Measurements from ENCODE around the gene DIP2C.
"Not testable (repeated sequence)": the region's sequence is repeated elsewhere in the genome, so short reads cannot be mapped to it uniquely, and the experiment has no call there.

DIP2C gene

DNA sequence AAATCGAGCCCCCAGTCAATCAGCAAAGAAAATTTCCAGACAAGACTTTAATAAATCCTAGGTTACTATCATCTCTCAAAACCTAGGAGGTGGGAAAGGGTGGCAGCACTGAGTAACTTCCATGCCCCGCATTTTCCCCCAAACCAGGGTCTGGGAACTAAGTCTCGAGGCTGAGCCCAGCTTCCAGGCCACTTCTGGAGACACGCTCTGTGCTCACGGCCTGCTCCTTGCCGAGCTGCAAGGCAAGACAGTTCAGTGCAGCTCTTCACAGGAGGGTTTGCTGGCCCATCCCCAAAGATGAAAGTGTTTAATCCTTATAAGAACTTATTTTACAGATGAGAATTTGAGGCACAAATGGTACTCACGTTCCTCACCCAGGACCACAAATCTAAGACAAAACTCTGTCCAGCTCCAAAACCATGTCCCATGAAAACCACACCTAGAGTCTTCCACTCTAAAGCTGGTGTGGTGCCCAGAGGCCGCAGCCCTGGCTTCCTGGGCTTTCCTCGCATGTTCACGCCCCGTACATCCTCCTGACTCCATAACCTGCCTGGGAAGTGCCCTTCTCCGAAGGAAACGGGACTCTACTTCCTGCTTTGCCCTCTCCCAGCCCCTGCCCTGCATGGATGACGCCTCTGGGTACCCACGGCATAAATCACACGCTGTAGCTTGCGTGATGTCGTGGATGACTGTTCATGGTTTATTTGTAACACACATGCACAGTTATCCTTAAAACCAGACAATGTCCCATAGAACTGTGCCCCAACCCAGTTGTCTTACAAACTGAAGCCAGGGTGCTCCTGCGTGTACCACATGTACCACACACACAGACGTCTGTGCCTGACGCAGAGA is 201.2 kb downstream of the DIP2C start:
- DNase-seq: no peak

DNA sequence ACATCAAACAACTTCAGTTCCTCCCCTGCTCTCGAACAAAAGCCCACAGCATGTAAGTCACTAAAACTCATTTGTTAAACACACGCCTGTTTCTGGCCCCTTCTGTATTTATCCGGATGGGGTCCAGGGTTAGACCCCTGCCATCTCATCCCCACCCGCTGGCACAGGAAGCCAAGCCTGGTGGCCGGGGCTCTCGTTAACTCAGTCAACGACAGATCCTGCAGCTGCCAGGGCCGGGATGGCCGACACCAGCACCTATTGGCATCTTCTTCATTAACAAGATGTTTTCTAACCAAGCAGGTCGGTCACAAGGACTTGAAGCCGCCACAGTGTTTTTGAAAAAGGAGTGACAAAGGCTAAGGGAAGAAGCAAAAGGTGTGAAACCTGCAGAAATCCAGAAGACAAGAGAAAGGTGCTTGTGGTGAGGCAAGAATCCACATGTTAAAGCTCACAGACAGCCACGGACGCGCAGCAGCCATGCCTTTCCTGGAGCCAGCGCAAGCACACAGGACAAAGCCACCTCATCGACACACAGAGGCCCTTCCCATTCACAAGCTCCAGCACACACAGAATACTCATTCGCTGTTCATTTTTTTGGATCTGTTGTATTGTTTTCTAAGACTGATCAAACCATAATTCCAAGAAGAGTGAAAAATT is 202.7 kb downstream of the DIP2C start:
- no peak for DNase-seq

DNA sequence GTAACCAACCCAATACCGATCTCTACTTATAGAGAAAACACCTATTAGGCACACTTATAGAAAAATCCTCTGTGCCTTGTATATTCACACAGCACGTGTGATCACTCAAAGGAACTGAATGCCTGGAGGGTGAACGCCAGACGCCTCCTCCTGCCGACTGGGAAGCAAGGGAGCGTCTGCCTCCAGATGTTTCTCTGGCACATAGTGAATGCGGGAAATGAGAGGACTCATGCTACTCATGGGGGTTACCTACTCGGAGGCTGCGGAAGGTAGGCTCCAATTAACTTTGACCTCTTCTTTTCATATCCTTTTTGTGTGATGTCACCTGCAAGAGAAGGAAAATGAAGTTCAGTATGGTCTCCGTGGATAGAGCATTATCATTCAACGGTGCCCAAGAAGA is 203.3 kb downstream of the DIP2C start:
- no peak for DNase-seq

- DNase-seq: no peak
These were observed 203.7 kb downstream of the DIP2C start for GRCh38 chr10:485776-486175.

- DNase-seq: no peak
These were observed 204.4 kb downstream of the DIP2C start for GRCh38 chr10:484925-485661.

DNA sequence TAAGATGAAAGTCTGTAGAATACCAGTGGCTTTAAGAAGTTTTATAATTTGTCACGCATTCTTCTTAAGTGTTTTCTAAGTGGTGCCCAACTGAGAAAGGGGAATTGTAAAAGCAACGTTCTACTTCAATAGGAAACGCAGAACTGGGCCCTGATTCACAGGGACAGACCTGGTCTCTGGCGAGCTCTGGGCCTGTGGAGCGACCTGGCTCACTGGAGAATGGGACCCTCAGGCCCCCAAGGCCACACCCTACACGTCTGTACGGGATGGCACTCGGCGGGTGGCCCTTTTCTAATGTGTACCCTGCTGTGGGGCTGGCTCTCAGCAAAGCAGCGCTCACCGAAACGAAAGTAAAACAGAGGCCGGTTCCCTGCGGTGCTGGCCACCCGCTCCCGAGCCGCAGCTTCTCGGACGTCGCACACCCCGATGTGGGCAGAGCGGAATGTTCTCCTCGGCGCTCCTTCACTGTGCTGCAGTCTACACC is 205.0 kb downstream of the DIP2C start:
- peak; percentile 37 to 42 for DNase-seq

GRCh38 chr10:483261-483660 is 206.2 kb downstream of the DIP2C start:
- DNase-seq: no peak

- no peak for DNase-seq
These were observed 206.6 kb downstream of the DIP2C start for GRCh38 chr10:482848-483247.

- DNase-seq: no peak
These were observed 207.4 kb downstream of the DIP2C start for GRCh38 chr10:482051-482501.

DNA sequence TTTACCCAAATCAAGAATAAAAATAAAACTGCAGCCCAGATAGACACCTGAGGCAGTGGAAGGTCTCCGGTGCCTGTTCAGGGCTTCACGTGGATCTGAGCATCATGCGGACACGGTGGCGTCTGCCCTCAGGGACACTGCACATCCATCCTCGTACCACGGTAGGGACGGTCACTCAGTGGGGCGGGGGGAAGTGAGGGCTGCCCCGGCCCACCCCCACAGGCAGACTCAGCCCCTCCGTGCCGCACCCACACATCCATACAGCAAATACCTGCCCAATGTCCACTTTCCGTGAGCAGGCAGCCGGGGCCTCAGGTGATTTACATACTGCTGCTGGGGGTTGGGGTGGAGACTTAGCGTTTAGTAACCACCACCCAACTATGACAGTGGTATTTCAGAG is 207.8 kb downstream of the DIP2C start:
- DNase-seq: no peak

- DNase-seq: no peak
These were observed 208.4 kb downstream of the DIP2C start for GRCh38 chr10:480928-481552.

DNA sequence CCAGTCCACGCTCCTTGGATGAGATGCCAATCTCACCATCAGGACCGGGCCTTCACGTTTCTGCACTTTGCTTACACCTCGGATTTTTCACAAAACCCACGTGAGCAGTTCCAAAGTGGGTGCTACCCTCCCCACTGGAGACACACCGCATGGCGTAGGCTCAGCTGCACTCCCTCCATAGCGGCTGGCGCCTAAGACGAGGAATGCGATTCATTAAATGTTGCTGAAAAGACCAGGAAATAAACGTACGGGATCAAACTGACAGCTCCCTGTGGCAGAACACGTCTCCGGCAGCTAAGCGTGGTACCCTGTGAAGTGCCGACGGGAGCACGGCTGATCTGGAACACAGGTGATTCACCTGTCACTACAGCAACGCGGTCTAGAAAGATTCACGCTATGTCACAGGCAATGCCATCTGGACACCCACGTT is 209.0 kb downstream of the DIP2C start:
- DNase-seq: no peak

- DNase-seq: not testable (repeated sequence)
These were observed 209.6 kb downstream of the DIP2C start for GRCh38 chr10:479706-480497.

DNA sequence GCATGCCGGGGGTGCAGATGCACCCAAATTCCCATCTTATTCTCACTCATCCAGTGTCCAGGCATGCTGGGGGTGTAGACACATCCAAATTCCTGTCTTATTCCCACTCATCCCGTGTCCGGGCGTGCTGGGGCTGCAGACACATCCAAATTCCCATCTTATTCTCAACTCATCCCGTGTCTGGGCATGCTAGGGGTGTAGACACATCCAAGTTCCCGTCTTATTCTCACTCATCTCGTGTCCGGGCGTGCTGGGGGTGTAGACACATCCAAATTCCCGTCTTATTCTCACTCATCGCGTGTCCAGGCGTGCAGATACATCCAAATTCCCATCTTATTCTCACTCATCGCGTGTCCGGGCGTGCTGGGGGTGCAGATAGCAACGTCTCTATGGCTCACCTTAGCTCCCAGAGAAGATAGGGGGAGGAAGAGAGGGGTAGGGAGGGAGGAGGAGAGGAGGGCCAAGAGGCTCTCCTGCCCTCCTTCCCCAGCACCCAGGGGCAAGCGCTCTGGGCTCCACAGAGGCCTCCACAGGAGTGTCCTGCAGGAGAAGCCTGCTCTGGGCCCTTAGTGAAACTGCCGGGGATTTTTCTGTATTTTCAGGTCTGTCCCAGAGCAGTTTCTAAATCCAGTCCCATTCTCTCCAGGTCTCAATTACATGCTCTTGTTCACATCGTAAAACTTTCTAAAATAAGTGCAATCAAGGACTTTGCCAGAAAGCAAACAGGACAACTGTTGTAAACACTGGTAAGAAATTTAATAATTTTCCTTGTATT is 210.8 kb downstream of the DIP2C start:
- DNase-seq: no peak

DNA sequence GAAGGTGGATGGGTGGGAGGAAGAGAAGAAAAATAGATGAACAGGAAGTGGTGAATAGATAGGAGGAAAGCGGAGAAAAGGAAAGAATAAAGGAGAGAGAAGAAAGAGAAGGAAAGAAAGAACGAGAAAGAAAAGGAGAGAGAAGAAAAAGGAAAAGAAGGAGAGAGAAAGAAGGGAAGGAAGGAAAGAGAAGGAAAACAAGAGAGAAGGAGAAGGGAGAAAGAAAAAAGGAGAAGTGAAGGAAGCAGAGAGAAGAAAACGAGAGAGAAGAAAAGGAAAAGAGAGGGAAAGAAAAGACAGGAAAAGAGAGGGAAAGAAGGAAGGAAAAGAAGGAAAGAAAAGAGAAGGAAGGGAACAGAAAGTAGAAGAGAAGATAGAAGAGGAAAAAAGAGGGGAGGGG is 211.8 kb downstream of the DIP2C start:
- DNase-seq: no peak

DNA sequence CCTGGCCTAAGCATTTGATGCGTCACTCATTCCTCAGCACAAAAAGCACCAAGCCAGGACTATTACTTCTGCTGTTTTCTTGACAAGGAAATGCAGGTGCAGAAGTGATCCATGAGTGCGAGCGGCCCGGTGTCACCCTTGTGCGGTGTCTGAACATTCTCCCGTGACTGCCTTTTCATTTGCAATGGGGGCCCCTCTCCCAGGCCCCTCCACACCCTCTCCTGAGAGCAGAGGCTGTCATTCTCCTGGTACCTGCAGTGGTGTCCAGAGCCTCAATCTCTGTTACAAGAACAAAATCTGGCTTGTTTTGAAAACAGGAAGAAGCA is 213.1 kb downstream of the DIP2C start:
- DNase-seq: no peak

DNA sequence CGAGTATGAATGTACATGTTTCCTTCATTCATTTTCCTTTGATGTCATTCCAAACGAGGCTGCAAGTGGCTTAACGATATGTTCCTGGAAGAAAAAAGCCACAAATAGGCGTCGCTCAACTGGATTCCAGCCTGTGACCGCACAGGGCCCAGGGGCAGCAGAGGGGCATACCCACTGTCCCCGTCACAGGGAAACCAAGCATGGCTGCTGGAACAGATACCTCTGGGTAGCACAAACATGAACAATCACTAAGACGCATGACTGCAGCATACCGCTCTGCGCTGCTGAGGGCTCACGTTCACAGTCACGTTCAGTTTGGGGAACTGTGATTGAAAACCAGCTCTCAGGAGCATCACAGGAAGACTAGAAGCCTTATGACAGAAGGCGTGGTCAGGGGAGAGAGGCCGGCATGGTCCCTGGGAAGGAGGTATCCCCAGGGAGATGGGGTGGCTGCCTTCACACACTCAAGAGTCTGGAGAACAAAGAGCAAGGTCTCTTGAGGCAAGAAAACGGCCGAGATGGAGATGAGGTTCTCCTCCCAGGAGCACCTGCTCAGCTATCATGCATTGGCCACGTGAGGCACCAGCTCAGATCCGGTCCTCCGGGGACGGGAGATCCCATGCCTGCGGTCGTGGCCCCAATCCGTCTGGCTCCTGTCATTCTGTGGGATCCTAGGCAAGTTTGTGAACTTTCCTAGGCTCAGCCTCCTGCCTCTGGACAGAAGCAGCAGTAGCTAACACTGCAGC is 213.6 kb downstream of the DIP2C start:
- DNase-seq: no peak

- no peak for DNase-seq
These were observed 214.5 kb downstream of the DIP2C start for GRCh38 chr10:474946-475345.

DNA sequence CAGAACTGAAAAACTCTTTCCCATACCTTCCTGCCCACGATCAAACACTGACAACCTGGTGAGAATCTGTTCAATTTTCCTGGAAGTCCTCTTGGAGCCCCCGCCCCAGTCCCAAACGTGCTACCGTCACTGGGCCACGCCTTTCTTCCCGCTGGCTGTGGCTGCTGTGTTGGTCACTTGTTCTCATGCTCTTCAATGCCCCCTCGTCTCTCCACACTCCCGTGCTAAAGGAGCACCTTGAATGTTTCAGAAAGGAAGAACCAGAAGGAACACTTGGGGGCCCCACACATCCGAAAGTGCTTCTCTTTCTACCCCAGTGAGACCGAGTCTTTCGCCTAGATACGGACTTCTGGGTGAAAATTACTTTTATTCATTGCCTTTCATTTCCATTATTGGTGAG is 215.1 kb downstream of the DIP2C start:
- no peak for DNase-seq

DNA sequence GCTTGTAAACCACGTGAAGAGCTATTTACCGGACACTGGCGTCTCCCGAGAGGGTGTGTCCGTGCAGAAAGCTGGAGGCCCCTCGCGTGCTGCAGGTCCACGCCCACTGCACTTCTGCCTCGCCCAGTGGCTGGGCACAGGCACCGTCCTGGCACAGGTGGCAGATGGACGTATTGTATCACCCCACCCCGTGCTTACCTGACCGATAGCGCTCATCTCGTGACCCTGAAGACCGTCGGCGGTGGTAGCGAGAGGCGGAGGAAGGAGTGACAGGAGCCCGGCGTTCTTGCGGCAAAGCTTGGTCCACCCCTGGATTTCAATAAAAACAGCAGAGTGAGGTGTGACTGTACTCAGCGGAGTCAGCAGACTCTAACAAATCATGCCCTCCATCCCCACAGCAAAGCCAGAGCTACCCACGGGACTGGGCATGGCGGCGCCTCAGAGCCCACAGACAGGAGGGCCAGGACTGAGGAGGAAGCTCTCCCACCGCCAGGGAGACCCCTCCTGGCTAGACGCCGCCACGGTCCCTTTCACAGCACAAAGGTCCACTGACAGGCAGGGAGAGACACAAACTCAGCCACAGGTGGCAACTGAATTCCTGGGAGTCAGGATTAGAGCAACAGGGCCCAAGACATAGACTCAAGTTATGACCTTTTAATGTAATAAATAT is 217.1 kb downstream of the DIP2C start:
- no peak for DNase-seq
